Activated T-cell treated with anti-CD3 and anti-CD28 coated beads for 4 hours (primary cell): ENCODE data around the gene RSPO1.

ENCODE experiments used
- DNase-seq: peaks from one replicate; pipeline ENCODE4 v3.0.0-alpha.2; 2020

RSPO1 gene

GRCh38 chr1:37656026-37656425 is 21.3 kb upstream of the RSPO1 start:
- no peak for DNase-seq

- no peak for DNase-seq
Observed at GRCh38 chr1:37655274-37655673, 20.6 kb upstream of the RSPO1 start.

GRCh38 chr1:37653906-37654305 is 19.2 kb upstream of the RSPO1 start:
- DNase-seq = no peak

GRCh38 chr1:37652976-37653375 is 18.3 kb upstream of the RSPO1 start:
- no peak for DNase-seq

GRCh38 chr1:37651803-37652202 is 17.1 kb upstream of the RSPO1 start:
- no peak for DNase-seq

GRCh38 chr1:37650721-37651120 is 16.0 kb upstream of the RSPO1 start:
- DNase-seq = no peak

GRCh38 chr1:37650173-37650572 is 15.5 kb upstream of the RSPO1 start:
- no peak for DNase-seq

GRCh38 chr1:37647281-37647680 is 12.6 kb upstream of the RSPO1 start:
- DNase-seq = no peak

GRCh38 chr1:37641059-37641458 is 6.4 kb upstream of the RSPO1 start:
- DNase-seq = no peak

GRCh38 chr1:37636435-37636834 is 1.7 kb upstream of the RSPO1 start:
- DNase-seq = no peak

GRCh38 chr1:37634992-37635902 is 555 bp upstream of the RSPO1 start:
- no peak for DNase-seq

- DNase-seq = no peak
Observed at GRCh38 chr1:37633938-37634243, 801 bp downstream of the RSPO1 start.

GRCh38 chr1:37633040-37633937 is 1.4 kb downstream of the RSPO1 start:
- no peak for DNase-seq

GRCh38 chr1:37631036-37631435 is 3.7 kb downstream of the RSPO1 start:
- DNase-seq = no peak

- no peak for DNase-seq
Observed at GRCh38 chr1:37630426-37631028, 4.2 kb downstream of the RSPO1 start.

- DNase-seq = no peak
Observed at GRCh38 chr1:37629726-37630425, 4.8 kb downstream of the RSPO1 start.

GRCh38 chr1:37629008-37629407 is 5.7 kb downstream of the RSPO1 start:
- DNase-seq = no peak

GRCh38 chr1:37628026-37628556 is 6.6 kb downstream of the RSPO1 start:
- no peak for DNase-seq

GRCh38 chr1:37622131-37622530 is 12.6 kb downstream of the RSPO1 start:
- DNase-seq = no peak

- DNase-seq = no peak
Observed at GRCh38 chr1:37621326-37621870, 13.3 kb downstream of the RSPO1 start.

- DNase-seq = no peak
Observed at GRCh38 chr1:37620707-37621106, 14.0 kb downstream of the RSPO1 start.

- DNase-seq = no peak
Observed at GRCh38 chr1:37616330-37616729, 18.4 kb downstream of the RSPO1 start.
